Heart left ventricle (tissue), 13 donors: Measurements from ENCODE around the gene REL.

ENCODE experiments used
- POLR2A ChIP-seq, 2 donors: fragments of 450-650 bp; IDR thresholded peaks; one replicate each; pipeline ENCODE4 v1.6.1; 2017; ENCODE audit warnings: antibody characterized with exemption in 2 of 2, mild to moderate bottlenecking in 2 of 2, moderate library complexity in 2 of 2
- TF ChIP-seq, protein P1 (sequence below), 12 donors: fragments of 200-600 bp; sonication (generic) in 4 of 12; IDR thresholded peaks; one replicate each; pipeline versions ENCODE4 v1.5.0 to v1.8.0; 2018 to 2022; ENCODE audit warnings: antibody characterized with exemption in 12 of 12, mild to moderate bottlenecking in 5 of 12
- donor health status: ischemic (EF 13 %, LVEDD 7.1; RV severe dilation, severe dysfunction).
- donor health status: DM: no; HTN: yes; CAD: no.
- donor health status: DM: no; HTN: no; CAD: no.
- donor health status: ischemic (EF 25% LVEDD 6.9; RV normal size, moderate dysfunction).
- donor health status: ischemic (EF 25% LVEDD 5.7; RV mildly dilated, moderate dysfunction).
- donor health status: ischemic (EF 35%, LVEDD 5.7; RV mildly dilated, moderate dysfunction).
- donor health status: nonischemic (EF 11% LVEDD 7.7; RV severe dilation, severe dysfunction).
- donor health status: DM: yes; HTN: yes; CAD: no.
- donor health status: PGD.
- donor health status: ischemic (EF 29% LVEDD 5.4; RV normal size, mild dysfunction).
- donor health status: nonischemic (EF 23%, LVEDD 6.1; RV moderate dilation, normal function).

- TF ChIP-seq, protein P1, sequence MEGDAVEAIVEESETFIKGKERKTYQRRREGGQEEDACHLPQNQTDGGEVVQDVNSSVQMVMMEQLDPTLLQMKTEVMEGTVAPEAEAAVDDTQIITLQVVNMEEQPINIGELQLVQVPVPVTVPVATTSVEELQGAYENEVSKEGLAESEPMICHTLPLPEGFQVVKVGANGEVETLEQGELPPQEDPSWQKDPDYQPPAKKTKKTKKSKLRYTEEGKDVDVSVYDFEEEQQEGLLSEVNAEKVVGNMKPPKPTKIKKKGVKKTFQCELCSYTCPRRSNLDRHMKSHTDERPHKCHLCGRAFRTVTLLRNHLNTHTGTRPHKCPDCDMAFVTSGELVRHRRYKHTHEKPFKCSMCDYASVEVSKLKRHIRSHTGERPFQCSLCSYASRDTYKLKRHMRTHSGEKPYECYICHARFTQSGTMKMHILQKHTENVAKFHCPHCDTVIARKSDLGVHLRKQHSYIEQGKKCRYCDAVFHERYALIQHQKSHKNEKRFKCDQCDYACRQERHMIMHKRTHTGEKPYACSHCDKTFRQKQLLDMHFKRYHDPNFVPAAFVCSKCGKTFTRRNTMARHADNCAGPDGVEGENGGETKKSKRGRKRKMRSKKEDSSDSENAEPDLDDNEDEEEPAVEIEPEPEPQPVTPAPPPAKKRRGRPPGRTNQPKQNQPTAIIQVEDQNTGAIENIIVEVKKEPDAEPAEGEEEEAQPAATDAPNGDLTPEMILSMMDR (IDR thresholded peaks at IDR 0.05) = no peak
- no peak for TF ChIP-seq POLR2A (IDR thresholded peaks at IDR 0.05)
Measured at GRCh38 chr2:60972889-60973656, 91.7 kb downstream of the REL start.
